HS-5 (cell line): ENCODE results near the gene SRR.

ENCODE experiments used
- DNase-seq: peaks from one replicate; pipeline ENCODE4 v3.0.0-alpha.2; 2012; ENCODE audit warnings: low read depth

SRR gene

GRCh38 chr17:2372180-2372579 lies 68.4 kb downstream of the SRR start:
- DNase-seq, result no peak

GRCh38 chr17:2372681-2373080 lies 68.9 kb downstream of the SRR start:
- no peak for DNase-seq

- DNase-seq, result no peak
These were observed 69.4 kb downstream of the SRR start for GRCh38 chr17:2373179-2373578.
